Fibroblast of skin of scalp (primary cell): ENCODE results near the gene C19orf33.

Experiments used
- DNase-seq: peaks from one replicate; pipeline ENCODE4 v3.0.0-alpha.2; 2013

Gene C19orf33

DNA sequence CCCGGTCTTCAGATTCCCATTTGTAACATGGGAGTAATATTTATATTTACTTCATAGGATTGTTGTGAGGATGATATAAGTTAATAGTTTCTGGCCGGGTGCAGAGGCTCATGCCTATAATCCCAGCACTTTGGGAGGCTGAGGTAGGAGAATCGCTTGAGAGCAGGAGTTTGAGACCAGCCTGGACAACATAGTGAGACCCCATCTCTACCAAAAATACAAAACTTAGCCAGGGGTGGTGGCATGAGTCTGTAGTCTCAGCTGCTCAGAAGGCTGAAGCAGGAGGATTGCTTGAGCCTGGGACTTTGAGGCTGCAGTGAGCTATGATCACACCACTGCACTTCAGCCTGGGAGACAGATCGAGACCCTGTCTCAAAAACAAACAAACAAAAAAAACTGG, 42.8 kb downstream of the C19orf33 start:
- DNase-seq: no peak

- DNase-seq: no peak
These were observed 46.8 kb downstream of the C19orf33 start for GRCh38 chr19:38350883-38351282.

GRCh38 chr19:38351865-38352395, 47.9 kb downstream of the C19orf33 start:
- no peak for DNase-seq

DNA sequence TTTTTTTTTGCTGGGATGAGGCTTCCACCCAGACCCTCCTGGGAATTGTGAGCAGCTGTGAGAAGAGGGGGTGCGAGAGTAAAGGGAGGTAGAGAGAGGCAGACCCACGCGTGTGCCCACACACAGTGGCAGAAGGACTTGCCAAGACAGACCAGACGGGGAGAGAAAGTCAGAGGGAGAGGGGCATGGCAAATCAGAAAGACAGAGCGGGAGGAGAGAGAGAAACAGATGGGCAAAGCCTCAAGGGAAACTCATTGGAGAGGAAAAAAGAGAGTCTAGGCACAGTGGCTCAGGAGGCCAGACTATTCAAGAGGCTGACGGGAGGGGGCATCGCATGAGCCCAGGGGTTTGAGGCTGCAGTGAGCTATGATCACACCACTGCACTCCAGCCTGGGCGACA, 48.6 kb downstream of the C19orf33 start:
- DNase-seq: no peak
